Lower leg skin (tissue), 4 donors: ENCODE data around the gene EVA1B. TPM values are rescaled to one million over a fixed set of nuclear protein-coding genes. Genes with fewer than 3 reads are reported as not detected.

ENCODE experiments used
- DNase-seq, 2 donors: peaks; one replicate each; pipeline ENCODE4 v3.0.0-alpha.2; 2019; ENCODE audit warnings: low spot score in 2 of 2
- H3K4me3 ChIP-seq: fragments of 200-600 bp; sonication (generic); 2 replicates; pipeline ENCODE4 v1.5.1; 2017; ENCODE audit warnings: mild to moderate bottlenecking, low read depth; ENCODE audit not compliant: poor library complexity, severe bottlenecking
- POLR2A ChIP-seq, 2 donors: fragments of 450-650 bp; IDR thresholded peaks; one replicate each; pipeline ENCODE4 v1.6.1; 2016 to 2017; ENCODE audit warnings: antibody characterized with exemption in 2 of 2, mild to moderate bottlenecking in 1 of 2, moderate library complexity in 1 of 2
- WGBS, 2 donors: methylation state at CpG; one replicate each; pipeline ENCODE4 v1.1.5; 2018; 5-methylcytosine and 5-hydroxymethylcytosine counted together
- intact Hi-C: fragments of 100-400 bp; cut with DNase I; formaldehyde crosslinking; loops from one replicate; pipeline ENCODE4 v1.15.0; 2023; ENCODE audit warnings: low total_unique reads
- total RNA-seq, 4 donors: library from RNA; depleted of rRNA; stranded (reverse); fragments of >200 nt; gene quantifications; one replicate each; pipeline ENCODE4 v1.1.0, GENCODE V29; 2016
- TF ChIP-seq, protein P1 (sequence below), 3 donors: fragments of 450-650 bp; IDR thresholded peaks; one replicate each; pipeline ENCODE4 v1.5.1; 2016; ENCODE audit warnings: antibody characterized with exemption in 3 of 3, mild to moderate bottlenecking in 3 of 3, moderate library complexity in 2 of 3

The EVA1B gene
- total RNA-seq, 4 donors from 2014 or later: 29.8 to 35.5 (median 34.3) TPM

DNA sequence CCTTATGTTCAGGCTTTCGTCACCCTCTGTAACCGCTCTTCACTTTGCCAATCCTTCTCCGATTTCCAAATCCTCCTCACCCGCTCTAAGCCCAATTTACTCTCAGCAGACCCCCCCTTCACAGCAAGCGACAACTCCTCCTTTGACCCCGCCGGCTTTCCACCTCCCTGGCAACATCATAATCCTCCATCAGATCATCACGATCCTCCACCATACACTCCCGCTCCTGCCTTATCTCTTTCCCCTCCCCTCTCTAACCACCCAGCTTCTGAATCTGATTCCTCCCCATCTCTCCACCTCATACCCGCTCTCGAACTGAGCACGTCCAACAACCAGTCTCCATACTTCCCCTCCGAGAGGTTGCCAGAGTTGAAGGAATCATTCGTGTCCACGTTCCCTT lies 7.5 kb upstream of the EVA1B start:
- no peak overlapping the region for H3K4me3 ChIP-seq
- no peak for TF ChIP-seq POLR2A (IDR thresholded peaks at IDR 0.05)
- TF ChIP-seq, protein P1, sequence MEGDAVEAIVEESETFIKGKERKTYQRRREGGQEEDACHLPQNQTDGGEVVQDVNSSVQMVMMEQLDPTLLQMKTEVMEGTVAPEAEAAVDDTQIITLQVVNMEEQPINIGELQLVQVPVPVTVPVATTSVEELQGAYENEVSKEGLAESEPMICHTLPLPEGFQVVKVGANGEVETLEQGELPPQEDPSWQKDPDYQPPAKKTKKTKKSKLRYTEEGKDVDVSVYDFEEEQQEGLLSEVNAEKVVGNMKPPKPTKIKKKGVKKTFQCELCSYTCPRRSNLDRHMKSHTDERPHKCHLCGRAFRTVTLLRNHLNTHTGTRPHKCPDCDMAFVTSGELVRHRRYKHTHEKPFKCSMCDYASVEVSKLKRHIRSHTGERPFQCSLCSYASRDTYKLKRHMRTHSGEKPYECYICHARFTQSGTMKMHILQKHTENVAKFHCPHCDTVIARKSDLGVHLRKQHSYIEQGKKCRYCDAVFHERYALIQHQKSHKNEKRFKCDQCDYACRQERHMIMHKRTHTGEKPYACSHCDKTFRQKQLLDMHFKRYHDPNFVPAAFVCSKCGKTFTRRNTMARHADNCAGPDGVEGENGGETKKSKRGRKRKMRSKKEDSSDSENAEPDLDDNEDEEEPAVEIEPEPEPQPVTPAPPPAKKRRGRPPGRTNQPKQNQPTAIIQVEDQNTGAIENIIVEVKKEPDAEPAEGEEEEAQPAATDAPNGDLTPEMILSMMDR (IDR thresholded peaks at IDR 0.05): no peak
- WGBS, 2 donors: 90 to 91% methylated on average over 15 of the region's 15 CpGs
- no peak for DNase-seq
- intact Hi-C loops: loop anchor here (10.0 kb wide), 1 partner anchor 444 kb away; no protein-coding TSS in a partner anchor

DNA sequence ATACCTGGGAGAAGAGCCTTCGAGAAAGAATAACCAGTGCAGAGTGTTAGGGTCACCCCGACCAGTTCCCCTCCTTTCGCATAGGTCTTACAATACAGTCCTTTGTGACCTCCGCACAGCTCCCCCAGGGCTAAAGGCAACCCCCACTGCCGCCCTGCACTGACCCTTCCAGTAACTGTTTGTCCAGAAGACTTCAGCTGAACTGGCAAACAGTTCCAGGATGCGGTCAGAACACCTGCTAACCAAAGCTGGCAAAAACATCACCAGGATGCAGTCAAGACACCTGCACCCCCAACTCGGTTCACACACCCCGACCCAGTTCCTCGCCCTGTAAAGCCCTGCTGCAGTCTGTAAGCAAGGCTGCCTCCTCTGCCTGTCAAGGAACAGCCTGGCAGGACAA lies 6.4 kb upstream of the EVA1B start:
- H3K4me3 ChIP-seq: no peak overlapping the region
- intact Hi-C loops: loop anchor here (10.0 kb wide), 1 partner anchor 445 kb away; no protein-coding TSS in a partner anchor
- DNase-seq: no peak
- 92 to 93% methylated on average over 9 of the region's 9 CpGs for WGBS, 2 donors
- TF ChIP-seq, protein P1 (IDR thresholded peaks at IDR 0.05): no peak
- no peak for TF ChIP-seq POLR2A (IDR thresholded peaks at IDR 0.05)

DNA sequence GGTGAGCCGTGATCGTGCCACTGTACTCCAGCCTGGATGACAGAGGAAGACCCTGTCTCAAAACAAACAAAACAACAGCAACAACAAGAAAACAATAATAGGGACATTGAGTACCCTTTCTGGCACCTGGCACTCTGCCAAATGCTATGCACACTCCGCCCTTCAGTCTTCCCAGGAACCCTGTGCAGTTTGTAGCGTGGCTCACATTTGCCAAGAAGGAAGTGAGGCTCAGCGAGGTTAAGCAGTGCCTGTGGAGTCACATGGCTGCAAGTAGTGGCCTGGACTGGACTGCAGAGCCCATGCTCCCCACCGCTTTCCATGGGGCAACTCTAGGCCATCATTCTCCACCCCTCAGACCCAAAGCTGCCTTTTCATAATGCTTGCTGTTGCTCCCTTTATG lies 5.3 kb upstream of the EVA1B start:
- TF ChIP-seq, protein P1 (IDR thresholded peaks at IDR 0.05): no peak
- no peak for TF ChIP-seq POLR2A (IDR thresholded peaks at IDR 0.05)
- peak in 1 of 2 donors; percentile 66 for DNase-seq
- intact Hi-C loops: no loop called here
- WGBS, 2 donors: 51 to 58% methylated on average over 6 of the region's 6 CpGs
- no peak overlapping the region for H3K4me3 ChIP-seq

DNA sequence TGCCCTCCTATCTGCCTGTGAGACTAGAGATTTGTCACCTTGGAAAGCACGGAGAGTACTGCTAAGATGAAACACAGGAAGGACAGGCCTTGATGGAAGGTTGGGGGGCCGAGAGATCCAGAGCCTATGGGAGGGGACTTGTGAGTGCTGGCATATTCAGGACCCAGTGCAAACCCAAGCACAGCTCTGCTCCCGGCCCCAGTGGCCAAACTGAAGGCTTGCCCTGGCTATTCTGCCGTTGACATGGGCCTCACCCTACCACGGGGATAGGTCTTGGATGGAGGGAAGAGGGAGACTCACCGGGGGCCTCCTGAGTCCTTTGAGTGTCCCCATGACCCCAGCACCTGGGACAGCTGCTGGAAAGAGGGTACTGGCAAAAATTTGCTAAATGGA lies 4.6 kb upstream of the EVA1B start:
- WGBS, 2 donors: 90 to 92% methylated on average over 6 of the region's 6 CpGs

DNA sequence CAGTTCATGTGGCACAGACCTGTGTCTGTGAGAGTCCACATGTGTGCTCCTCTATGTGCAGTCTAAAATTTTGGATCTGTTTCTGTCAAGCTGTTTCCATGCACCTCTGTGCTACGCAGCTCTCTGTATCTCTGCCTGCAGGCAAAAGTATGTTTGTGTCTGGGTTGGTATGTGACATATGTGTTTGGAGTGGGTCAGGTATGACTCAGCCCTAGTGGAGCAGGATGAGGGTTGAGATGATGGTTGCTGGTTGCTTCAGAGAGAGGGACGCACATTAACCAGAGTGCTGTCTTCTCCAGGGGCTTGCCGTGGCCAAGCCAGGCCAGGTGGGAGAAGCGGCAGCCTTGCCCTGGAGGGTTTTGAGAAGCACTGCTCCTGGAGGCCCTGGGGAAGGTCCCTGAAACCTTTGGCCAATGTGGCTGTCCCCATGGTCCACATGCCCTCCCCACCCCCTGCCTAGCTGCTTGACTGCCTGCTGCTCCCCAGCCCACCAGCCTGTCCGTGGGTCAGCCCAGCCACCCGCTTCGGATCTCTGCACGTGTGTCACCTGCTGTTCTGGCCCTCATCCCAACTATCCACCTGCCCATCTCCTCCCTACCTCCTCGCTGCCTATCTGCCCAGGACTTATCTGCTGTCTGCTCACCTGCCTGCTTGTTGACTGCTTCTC lies 4.1 kb upstream of the EVA1B start:
- no peak overlapping the region for H3K4me3 ChIP-seq
- 60 to 72% methylated on average over 9 of the region's 9 CpGs for WGBS, 2 donors
- no peak for DNase-seq
- intact Hi-C loops: no loop called here
- TF ChIP-seq, protein P1 (IDR thresholded peaks at IDR 0.05): no peak
- TF ChIP-seq POLR2A (IDR thresholded peaks at IDR 0.05): no peak

More for the DNA sequence above, 4.6 kb upstream of the EVA1B start:
- no peak overlapping the region for H3K4me3 ChIP-seq
- TF ChIP-seq POLR2A (IDR thresholded peaks at IDR 0.05): no peak
- TF ChIP-seq, protein P1 (IDR thresholded peaks at IDR 0.05): no peak
- intact Hi-C loops: no loop called here
- DNase-seq: no peak

DNA sequence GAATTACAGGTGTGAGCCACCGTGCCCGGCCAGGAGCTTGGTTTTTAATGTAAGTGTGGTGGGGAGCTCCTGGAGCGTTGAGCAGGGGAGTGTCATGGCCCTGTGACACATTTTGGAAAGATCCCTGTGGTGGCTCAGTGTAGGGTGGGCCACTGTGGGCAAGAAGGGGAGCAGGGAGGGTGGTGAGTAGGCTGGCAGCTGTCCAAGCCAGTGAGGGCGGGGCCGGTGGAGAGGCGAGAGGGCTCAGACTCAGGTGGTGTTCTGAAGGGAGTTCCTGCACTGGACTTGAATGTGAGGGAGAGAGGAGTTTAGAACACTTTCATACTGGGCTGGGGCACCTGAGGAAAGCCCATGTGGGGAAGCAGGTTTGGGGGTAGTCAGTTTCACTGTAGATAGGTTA lies 3.1 kb upstream of the EVA1B start:
- no peak for DNase-seq
- no peak for TF ChIP-seq POLR2A (IDR thresholded peaks at IDR 0.05)
- TF ChIP-seq, protein P1 (IDR thresholded peaks at IDR 0.05): no peak
- H3K4me3 ChIP-seq: no peak overlapping the region
- 48 to 68% methylated on average over 6 of the region's 6 CpGs for WGBS, 2 donors
- intact Hi-C loops: no loop called here
